ENCODE data around the gene ACTL8.

Gene ACTL8

GRCh38 chr1:17869815-17870214, 114.7 kb downstream of the ACTL8 start:
- in situ Hi-C loops (cut with MboI; ENCODE audit: low sequenced_read_pairs), result no loop called here

GRCh38 chr1:17870679-17871078, 115.5 kb downstream of the ACTL8 start:
- in situ Hi-C loops (cut with MboI; ENCODE audit: low sequenced_read_pairs), result no loop called here

- in situ Hi-C loops (cut with MboI; ENCODE audit: low sequenced_read_pairs), result no loop called here
These were observed 118.0 kb downstream of the ACTL8 start for GRCh38 chr1:17873007-17873675.

- in situ Hi-C loops (cut with MboI; ENCODE audit: low sequenced_read_pairs), result no loop called here
These were observed 119.1 kb downstream of the ACTL8 start for GRCh38 chr1:17874231-17874630.

GRCh38 chr1:17874710-17875109, 119.6 kb downstream of the ACTL8 start:
- in situ Hi-C loops (cut with MboI; ENCODE audit: low sequenced_read_pairs), result no loop called here

- in situ Hi-C loops (cut with MboI; ENCODE audit: low sequenced_read_pairs), result no loop called here
These were observed 120.2 kb downstream of the ACTL8 start for GRCh38 chr1:17875171-17875881.

GRCh38 chr1:17875882-17876280, 120.7 kb downstream of the ACTL8 start:
- in situ Hi-C loops (cut with MboI; ENCODE audit: low sequenced_read_pairs), result no loop called here

Measured in HL-60/S4 (cell line).